ENCODE results near the gene NOD2.

DNA sequence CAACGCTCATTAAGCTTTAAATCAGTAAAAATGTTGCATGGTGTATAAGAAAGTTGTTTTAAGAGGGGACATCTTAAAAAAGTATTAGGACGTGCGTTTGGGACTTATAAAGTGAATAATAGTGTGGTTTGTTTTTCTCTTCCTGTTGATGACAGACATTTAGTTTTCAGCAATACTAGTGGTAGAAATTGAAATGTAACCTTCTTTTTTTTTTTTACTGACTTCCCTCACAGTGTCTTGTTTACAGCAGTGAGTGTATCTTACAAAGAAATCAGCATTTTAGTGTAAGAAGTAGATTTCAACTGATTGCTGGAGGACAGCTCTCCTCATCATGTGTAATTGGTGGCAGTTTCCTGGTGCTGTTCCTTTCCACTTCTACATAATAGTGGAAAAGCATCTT, 88.1 kb downstream of the NOD2 start:
- TF ChIP-seq CREB1 (CRISPR knock-in tag; IDR thresholded peaks at IDR 0.05) (no peak), TP53 (CRISPR knock-in tag; IDR thresholded peaks at IDR 0.05) (no peak), CTCF (IDR thresholded peaks at IDR 0.05) (no peak)
- TF ChIP-seq, protein P1, sequence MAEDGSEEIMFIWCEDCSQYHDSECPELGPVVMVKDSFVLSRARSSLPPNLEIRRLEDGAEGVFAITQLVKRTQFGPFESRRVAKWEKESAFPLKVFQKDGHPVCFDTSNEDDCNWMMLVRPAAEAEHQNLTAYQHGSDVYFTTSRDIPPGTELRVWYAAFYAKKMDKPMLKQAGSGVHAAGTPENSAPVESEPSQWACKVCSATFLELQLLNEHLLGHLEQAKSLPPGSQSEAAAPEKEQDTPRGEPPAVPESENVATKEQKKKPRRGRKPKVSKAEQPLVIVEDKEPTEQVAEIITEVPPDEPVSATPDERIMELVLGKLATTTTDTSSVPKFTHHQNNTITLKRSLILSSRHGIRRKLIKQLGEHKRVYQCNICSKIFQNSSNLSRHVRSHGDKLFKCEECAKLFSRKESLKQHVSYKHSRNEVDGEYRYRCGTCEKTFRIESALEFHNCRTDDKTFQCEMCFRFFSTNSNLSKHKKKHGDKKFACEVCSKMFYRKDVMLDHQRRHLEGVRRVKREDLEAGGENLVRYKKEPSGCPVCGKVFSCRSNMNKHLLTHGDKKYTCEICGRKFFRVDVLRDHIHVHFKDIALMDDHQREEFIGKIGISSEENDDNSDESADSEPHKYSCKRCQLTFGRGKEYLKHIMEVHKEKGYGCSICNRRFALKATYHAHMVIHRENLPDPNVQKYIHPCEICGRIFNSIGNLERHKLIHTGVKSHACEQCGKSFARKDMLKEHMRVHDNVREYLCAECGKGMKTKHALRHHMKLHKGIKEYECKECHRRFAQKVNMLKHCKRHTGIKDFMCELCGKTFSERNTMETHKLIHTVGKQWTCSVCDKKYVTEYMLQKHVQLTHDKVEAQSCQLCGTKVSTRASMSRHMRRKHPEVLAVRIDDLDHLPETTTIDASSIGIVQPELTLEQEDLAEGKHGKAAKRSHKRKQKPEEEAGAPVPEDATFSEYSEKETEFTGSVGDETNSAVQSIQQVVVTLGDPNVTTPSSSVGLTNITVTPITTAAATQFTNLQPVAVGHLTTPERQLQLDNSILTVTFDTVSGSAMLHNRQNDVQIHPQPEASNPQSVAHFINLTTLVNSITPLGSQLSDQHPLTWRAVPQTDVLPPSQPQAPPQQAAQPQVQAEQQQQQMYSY (CRISPR knock-in tag; IDR thresholded peaks at IDR 0.05), result no peak
- TF ChIP-seq, protein P2, sequence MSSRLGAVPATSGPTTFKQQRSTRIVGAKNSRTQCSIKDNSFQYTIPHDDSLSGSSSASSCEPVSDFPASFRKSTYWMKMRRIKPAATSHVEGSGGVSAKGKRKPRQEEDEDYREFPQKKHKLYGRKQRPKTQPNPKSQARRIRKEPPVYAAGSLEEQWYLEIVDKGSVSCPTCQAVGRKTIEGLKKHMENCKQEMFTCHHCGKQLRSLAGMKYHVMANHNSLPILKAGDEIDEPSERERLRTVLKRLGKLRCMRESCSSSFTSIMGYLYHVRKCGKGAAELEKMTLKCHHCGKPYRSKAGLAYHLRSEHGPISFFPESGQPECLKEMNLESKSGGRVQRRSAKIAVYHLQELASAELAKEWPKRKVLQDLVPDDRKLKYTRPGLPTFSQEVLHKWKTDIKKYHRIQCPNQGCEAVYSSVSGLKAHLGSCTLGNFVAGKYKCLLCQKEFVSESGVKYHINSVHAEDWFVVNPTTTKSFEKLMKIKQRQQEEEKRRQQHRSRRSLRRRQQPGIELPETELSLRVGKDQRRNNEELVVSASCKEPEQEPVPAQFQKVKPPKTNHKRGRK (CRISPR knock-in tag; IDR thresholded peaks at IDR 0.05; ENCODE audit: borderline replicate concordance), result no peak
- TF ChIP-seq, protein P3, sequence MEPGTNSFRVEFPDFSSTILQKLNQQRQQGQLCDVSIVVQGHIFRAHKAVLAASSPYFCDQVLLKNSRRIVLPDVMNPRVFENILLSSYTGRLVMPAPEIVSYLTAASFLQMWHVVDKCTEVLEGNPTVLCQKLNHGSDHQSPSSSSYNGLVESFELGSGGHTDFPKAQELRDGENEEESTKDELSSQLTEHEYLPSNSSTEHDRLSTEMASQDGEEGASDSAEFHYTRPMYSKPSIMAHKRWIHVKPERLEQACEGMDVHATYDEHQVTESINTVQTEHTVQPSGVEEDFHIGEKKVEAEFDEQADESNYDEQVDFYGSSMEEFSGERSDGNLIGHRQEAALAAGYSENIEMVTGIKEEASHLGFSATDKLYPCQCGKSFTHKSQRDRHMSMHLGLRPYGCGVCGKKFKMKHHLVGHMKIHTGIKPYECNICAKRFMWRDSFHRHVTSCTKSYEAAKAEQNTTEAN (CRISPR knock-in tag; IDR thresholded peaks at IDR 0.05), result no peak
